A673 (cell line): ENCODE measurements around the gene CLCN4. TPM values are rescaled to one million over a fixed set of nuclear protein-coding genes. Genes with fewer than 3 reads are reported as not detected.

Experiments used
- BruUV-seq: library from RNA; stranded (reverse); fragments of 400-500 nt; replicated peaks from 2 replicates; lab custom pipeline; 2021; lab: Mats Ljungman, UMichigan
- CTCF ChIA-PET: fragments of 300-600 bp; sonication (Branson Sonifier 250); formaldehyde crosslinking; loops from one replicate; lab custom pipeline; 2022; ENCODE audit warnings: antibody characterized with exemption; lab: Charles Lee
- POLR2A ChIA-PET: fragments of 300-600 bp; sonication (Branson Sonifier 250); formaldehyde crosslinking; loops from one replicate; lab custom pipeline; 2022; ENCODE audit warnings: antibody characterized with exemption; ENCODE audit not compliant: low non-redundant PET; lab: Charles Lee
- DNase-seq: peaks from one replicate; pipeline ENCODE4 v3.0.0-alpha.2; 2015; ENCODE audit warnings: low spot score
- H3K27ac ChIP-seq: fragments of 200-600 bp; sonication (generic); 2 replicates; pipeline ENCODE4 v1.5.1; 2016; ENCODE audit warnings: mixed run types, low read depth, mild to moderate bottlenecking, mixed read lengths, antibody characterized with exemption, low read length; ENCODE audit not compliant: poor library complexity, severe bottlenecking
- H3K27me3 ChIP-seq: fragments of 200-600 bp; sonication (generic); replicated peaks from 2 replicates; pipeline ENCODE4 v1.6.1; 2017; ENCODE audit warnings: mixed run types, low read depth, mild to moderate bottlenecking, mixed read lengths, antibody characterized with exemption, low read length; ENCODE audit not compliant: insufficient read depth, poor library complexity
- H3K36me3 ChIP-seq: fragments of 200-600 bp; sonication (generic); 2 replicates; pipeline ENCODE4 v1.6.1; 2016; ENCODE audit warnings: mixed run types, mild to moderate bottlenecking, mixed read lengths, antibody characterized with exemption, low read length; ENCODE audit not compliant: insufficient read depth, poor library complexity, severe bottlenecking
- H3K4me1 ChIP-seq: fragments of 200-600 bp; sonication (generic); 2 replicates; pipeline ENCODE4 v1.6.1; 2017; ENCODE audit warnings: mixed run types, mild to moderate bottlenecking, mixed read lengths, antibody characterized with exemption, low read length; ENCODE audit not compliant: insufficient read depth, poor library complexity, severe bottlenecking
- H3K4me3 ChIP-seq: fragments of 200-600 bp; sonication (generic); 2 replicates; pipeline ENCODE4 v1.5.1; 2016; ENCODE audit warnings: low read depth, mixed run types, mild to moderate bottlenecking, mixed read lengths, low read length; ENCODE audit not compliant: poor library complexity, severe bottlenecking
- H3K9me3 ChIP-seq: fragments of 200-600 bp; sonication (generic); 2 replicates; pipeline ENCODE4 v1.6.1; 2016; ENCODE audit warnings: mixed run types, low read depth, mild to moderate bottlenecking, mixed read lengths, antibody characterized with exemption, low read length; ENCODE audit not compliant: poor library complexity, severe bottlenecking
- CTCF ChIP-seq: fragments of 300-800, 200-600 bp; sonication (generic); conservative IDR thresholded peaks from 2 replicates; pipeline ENCODE4 v1.5.1; 2017; ENCODE audit warnings: low read depth, mild to moderate bottlenecking, antibody characterized with exemption, low read length, moderate library complexity, mixed read lengths
- EZH2 ChIP-seq: fragments of 200-600 bp; sonication (generic); IDR thresholded peaks from 2 replicates; pipeline ENCODE4 v1.6.1; 2017; ENCODE audit warnings: borderline replicate concordance, low read depth, mild to moderate bottlenecking, mixed read lengths, antibody characterized with exemption, low read length; ENCODE audit not compliant: poor library complexity, severe bottlenecking
- intact Hi-C: fragments of 100-400 bp; cut with micrococcal nuclease; formaldehyde crosslinking; loops from one replicate; pipeline ENCODE4 v1.10.0; 2022; ENCODE audit not compliant: unreplicated experiment
- total RNA-seq: library from RNA; stranded (reverse); gene quantifications from 2 replicates; pipeline ENCODE4 v1.2.3, GENCODE V29; 2021

Gene CLCN4
- total RNA-seq, 1 experiment from 2014 or later, result 1.7 TPM

- no peaks in the 10 kb centered on the region for H3K27me3 ChIP-seq
- TF ChIP-seq EZH2, result no peak
- TF ChIP-seq CTCF, result no peak
- H3K4me1 ChIP-seq, result no peaks in the 10 kb centered on the region
- ChIA-PET POLR2A (no interaction called here), CTCF (no interaction called here)
- H3K36me3 ChIP-seq, result no peaks in the 10 kb centered on the region
- no peak overlapping the region for H3K27ac ChIP-seq
- H3K9me3 ChIP-seq, result no peaks in the 10 kb centered on the region
- intact Hi-C loops, result no loop called here
- no peak for DNase-seq
- H3K4me3 ChIP-seq, result no peak overlapping the region
- BruUV-seq, result no TSS peak
These were observed 56.9 kb downstream of the CLCN4 start for GRCh38 chrX:10213716-10214115.

GRCh38 chrX:10216208-10216607 is 59.4 kb downstream of the CLCN4 start:
- intact Hi-C loops, result no loop called here
- no peak overlapping the region for H3K4me3 ChIP-seq
- no peaks in the 10 kb centered on the region for H3K9me3 ChIP-seq
- POLR2A ChIA-PET, result interaction anchor here (0.5 kb wide), 1 partner anchor 21 kb away, joined by 7 read pairs; no protein-coding TSS in a partner anchor
- TF ChIP-seq EZH2, result no peak
- TF ChIP-seq CTCF, result no peak
- no TSS peak for BruUV-seq
- H3K36me3 ChIP-seq, result no peaks in the 10 kb centered on the region
- no peaks in the 10 kb centered on the region for H3K4me1 ChIP-seq
- no peak overlapping the region for H3K27ac ChIP-seq
- no peaks in the 10 kb centered on the region for H3K27me3 ChIP-seq
- no peak for DNase-seq
- CTCF ChIA-PET, result no interaction called here

GRCh38 chrX:10217198-10217597 is 60.4 kb downstream of the CLCN4 start:
- no peaks in the 10 kb centered on the region for H3K27me3 ChIP-seq
- H3K27ac ChIP-seq, result no peak overlapping the region
- no peak overlapping the region for H3K4me3 ChIP-seq
- H3K36me3 ChIP-seq, result no peaks in the 10 kb centered on the region
- intact Hi-C loops, result no loop called here
- BruUV-seq, result no TSS peak
- H3K4me1 ChIP-seq, result no peaks in the 10 kb centered on the region
- no peaks in the 10 kb centered on the region for H3K9me3 ChIP-seq
- TF ChIP-seq CTCF (no peak), EZH2 (no peak)
- POLR2A ChIA-PET, result no interaction called here
- CTCF ChIA-PET, result no interaction called here
- peak; percentile 5 for DNase-seq
